HEK293T (cell line): ENCODE measurements around the gene SPARC.

ENCODE experiments used
- CTCF ChIA-PET: fragments of 350-600 bp; formaldehyde crosslinking; extraction: SDS; loops from one replicate; lab custom pipeline; 2021; ENCODE audit warnings: antibody characterized with exemption, inconsistent platforms; lab: Yijun Ruan, JAX
- POLR2A ChIA-PET: fragments of 350-600 bp; formaldehyde crosslinking; extraction: SDS; loops from one replicate; lab custom pipeline; 2020; ENCODE audit warnings: antibody characterized with exemption, inconsistent platforms; lab: Yijun Ruan, JAX
- DNase-seq: peaks from one replicate; pipeline ENCODE4 v3.0.0; 2012; ENCODE audit warnings: mixed read lengths; ENCODE audit errors: extremely low spot score
- ARNT ChIP-seq: fragments of 450-650 bp; IDR thresholded peaks from 2 replicates; pipeline ENCODE4 v1.6.1; 2017; ENCODE audit warnings: mild to moderate bottlenecking
- BHLHE40 ChIP-seq: fragments of 450-650 bp; IDR thresholded peaks from 2 replicates; pipeline ENCODE4 v1.6.1; 2016; ENCODE audit warnings: mild to moderate bottlenecking, moderate library complexity, borderline replicate concordance
- CTBP1 ChIP-seq: fragments of 450-650 bp; IDR thresholded peaks from 2 replicates; pipeline ENCODE4 v1.6.1; 2016; ENCODE audit warnings: borderline replicate concordance
- ELF4 ChIP-seq: fragments of 450-650 bp; IDR thresholded peaks from 2 replicates; pipeline ENCODE4 v1.6.1; 2017; ENCODE audit warnings: antibody characterized with exemption
- FOXA1 ChIP-seq: fragments of 450-650 bp; IDR thresholded peaks from 2 replicates; pipeline ENCODE4 v1.6.1; 2016; ENCODE audit warnings: mild to moderate bottlenecking
- FOXK2 ChIP-seq: fragments of 450-650 bp; IDR thresholded peaks from 2 replicates; pipeline ENCODE4 v1.6.1; 2016; ENCODE audit warnings: mild to moderate bottlenecking
- FOXM1 ChIP-seq: fragments of 450-650 bp; IDR thresholded peaks from 2 replicates; pipeline ENCODE4 v1.6.1; 2017; ENCODE audit warnings: mild to moderate bottlenecking, borderline replicate concordance
- HDGF ChIP-seq: fragments of 450-650 bp; IDR thresholded peaks from 2 replicates; pipeline ENCODE4 v1.6.1; 2017; ENCODE audit warnings: antibody characterized with exemption, borderline replicate concordance
- L3MBTL2 ChIP-seq: fragments of 450-650 bp; conservative IDR thresholded peaks from 2 replicates; pipeline ENCODE4 v1.6.1; 2016; ENCODE audit warnings: mild to moderate bottlenecking
- LEF1 ChIP-seq: fragments of 450-650 bp; IDR thresholded peaks from 2 replicates; pipeline ENCODE4 v1.6.1; 2017; ENCODE audit warnings: mild to moderate bottlenecking, borderline replicate concordance
- NFRKB ChIP-seq: fragments of 450-650 bp; IDR thresholded peaks from 2 replicates; pipeline ENCODE4 v1.6.1; 2016; ENCODE audit warnings: mild to moderate bottlenecking, moderate library complexity
- SP1 ChIP-seq: fragments of 450-650 bp; IDR thresholded peaks from 2 replicates; pipeline ENCODE4 v1.6.1; 2017
- SUZ12 ChIP-seq: fragments of 450-650 bp; IDR thresholded peaks from 2 replicates; pipeline ENCODE4 v1.6.1; 2016; ENCODE audit warnings: mild to moderate bottlenecking
- TARDBP ChIP-seq: fragments of 450-650 bp; IDR thresholded peaks from 2 replicates; pipeline ENCODE4 v1.6.1; 2016
- ZNF384 ChIP-seq: fragments of 450-650 bp; IDR thresholded peaks from 2 replicates; pipeline ENCODE4 v1.6.1; 2016
- TF ChIP-seq, protein P1 (sequence below): fragments of 450-650 bp; IDR thresholded peaks from 2 replicates; pipeline ENCODE4 v1.6.1; 2016

SPARC gene

DNA sequence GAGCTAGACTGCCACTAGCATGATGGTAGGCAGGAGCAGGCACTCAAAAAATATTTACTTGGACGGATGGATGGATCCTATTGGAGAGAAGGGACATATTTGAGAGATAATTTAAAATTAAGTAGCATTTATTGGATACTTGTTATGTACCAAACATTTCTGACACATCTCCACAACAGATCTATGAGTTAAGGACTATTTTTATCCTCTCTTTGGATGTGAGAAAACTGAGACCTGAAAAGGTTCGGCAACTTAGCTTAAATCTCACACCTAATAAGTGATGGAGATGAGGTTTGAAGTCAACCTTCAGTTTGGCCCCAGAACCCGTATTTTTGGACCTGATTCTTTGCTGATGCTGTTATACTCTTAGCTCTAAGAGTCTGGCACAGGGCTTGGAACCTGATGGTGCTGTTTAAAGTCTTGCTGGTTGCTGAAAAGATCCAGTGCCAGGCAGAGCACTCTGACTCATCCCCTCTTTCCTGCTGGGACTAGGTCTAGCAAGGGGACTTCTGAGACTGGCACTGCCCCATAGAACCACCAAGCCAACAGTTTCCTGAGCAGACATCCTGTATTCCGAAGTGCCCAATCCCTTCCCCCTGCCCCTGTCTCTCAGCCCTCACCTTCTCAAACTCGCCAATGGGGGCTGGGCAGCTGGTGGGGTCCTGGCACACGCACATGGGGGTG, 15.6 kb downstream of the SPARC start:
- ChIA-PET POLR2A (interaction anchor here (0.9 kb wide), 1 partner anchor 16 kb away, joined by 3 read pairs; the partner anchor contains the start of gene SPARC), CTCF (interaction anchor here (0.9 to 1.2 kb wide), 4 partner anchors 13 to 81 kb away, joined by 3 to 6 read pairs (median 4); no protein-coding TSS in a partner anchor)
- DNase-seq = no peak
- TF ChIP-seq BHLHE40 = no peak
- TF ChIP-seq FOXA1 = no peak
- no peak for TF ChIP-seq NFRKB

DNA sequence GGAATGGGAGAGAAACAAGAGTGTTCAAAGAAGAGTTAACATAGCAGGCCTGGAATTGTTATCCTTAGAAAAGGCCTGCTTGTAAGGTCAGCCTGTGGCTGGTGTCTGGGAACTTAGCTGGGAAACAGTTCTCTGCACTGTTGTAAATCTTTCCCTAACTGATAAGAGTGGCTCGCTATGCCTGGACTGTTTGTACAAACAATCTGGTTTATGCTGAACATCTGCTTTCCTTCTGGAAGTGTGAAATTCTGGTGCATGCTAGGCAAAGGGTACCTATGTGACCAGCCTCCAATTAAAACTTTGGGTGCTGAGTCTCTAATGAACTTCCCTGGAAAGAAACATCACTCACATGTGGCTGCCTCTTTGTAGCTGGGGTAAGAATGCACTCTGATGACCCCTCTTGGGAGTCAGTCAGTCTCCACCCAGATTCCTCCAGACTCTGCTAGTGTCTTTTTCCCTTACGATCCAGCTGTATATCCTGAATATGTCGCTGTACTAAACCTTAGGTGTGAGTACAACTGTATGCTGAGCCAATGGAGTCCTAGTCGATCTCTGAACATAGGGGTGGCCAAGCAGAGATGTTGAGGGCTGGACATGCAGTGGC, 16.5 kb downstream of the SPARC start:
- CTCF ChIA-PET = interaction anchor here (0.9 to 1.2 kb wide), 3 partner anchors 12 to 81 kb away, joined by 3 to 6 read pairs (median 5); no protein-coding TSS in a partner anchor
- DNase-seq = no peak
- POLR2A ChIA-PET = interaction anchor here (0.9 kb wide), 1 partner anchor 17 kb away, joined by 3 read pairs; the partner anchor contains the start of gene SPARC
- TF ChIP-seq NFRKB (no peak), SP1 (no peak), FOXM1 (no peak), ELF4 (no peak), TARDBP (no peak), HDGF (no peak), FOXA1 (no peak), SUZ12 (no peak), LEF1 (no peak), L3MBTL2 (no peak), ZNF384 (no peak), ARNT (no peak)
- TF ChIP-seq, protein P1, sequence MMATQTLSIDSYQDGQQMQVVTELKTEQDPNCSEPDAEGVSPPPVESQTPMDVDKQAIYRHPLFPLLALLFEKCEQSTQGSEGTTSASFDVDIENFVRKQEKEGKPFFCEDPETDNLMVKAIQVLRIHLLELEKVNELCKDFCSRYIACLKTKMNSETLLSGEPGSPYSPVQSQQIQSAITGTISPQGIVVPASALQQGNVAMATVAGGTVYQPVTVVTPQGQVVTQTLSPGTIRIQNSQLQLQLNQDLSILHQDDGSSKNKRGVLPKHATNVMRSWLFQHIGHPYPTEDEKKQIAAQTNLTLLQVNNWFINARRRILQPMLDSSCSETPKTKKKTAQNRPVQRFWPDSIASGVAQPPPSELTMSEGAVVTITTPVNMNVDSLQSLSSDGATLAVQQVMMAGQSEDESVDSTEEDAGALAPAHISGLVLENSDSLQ = no peak

DNA sequence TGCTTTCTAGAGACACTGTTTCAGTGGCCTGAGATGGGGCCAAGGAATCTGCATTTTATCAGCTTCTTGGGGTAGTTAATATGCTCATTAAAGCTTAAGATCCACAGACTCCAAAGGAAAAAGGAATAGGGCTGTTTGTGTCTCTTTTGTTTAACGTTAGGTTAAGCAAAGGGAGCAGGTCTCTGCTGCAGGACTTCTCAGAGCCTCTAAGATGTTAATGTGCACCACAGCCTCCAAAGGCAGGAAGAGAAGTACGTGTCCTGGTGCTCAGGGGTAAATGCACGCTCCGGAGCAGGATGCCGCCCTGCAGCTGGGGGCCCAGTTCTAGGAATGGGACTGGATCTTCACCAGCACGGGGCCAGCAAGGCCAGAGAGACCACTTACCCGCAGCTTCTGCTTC, 19.6 kb downstream of the SPARC start:
- POLR2A ChIA-PET = interaction anchor here (0.9 kb wide), 1 partner anchor 16 kb away, joined by 3 read pairs; no protein-coding TSS in a partner anchor
- DNase-seq = no peak
- CTCF ChIA-PET = interaction anchor here (0.9 to 1.7 kb wide), 2 partner anchors 8 to 74 kb away, joined by 4 to 5 read pairs; no protein-coding TSS in a partner anchor
- TF ChIP-seq SUZ12 = no peak
- no peak for TF ChIP-seq SP1
- TF ChIP-seq LEF1 = no peak
- no peak for TF ChIP-seq CTBP1
- TF ChIP-seq ELF4 = no peak
- no peak for TF ChIP-seq BHLHE40
- no peak for TF ChIP-seq L3MBTL2

DNA sequence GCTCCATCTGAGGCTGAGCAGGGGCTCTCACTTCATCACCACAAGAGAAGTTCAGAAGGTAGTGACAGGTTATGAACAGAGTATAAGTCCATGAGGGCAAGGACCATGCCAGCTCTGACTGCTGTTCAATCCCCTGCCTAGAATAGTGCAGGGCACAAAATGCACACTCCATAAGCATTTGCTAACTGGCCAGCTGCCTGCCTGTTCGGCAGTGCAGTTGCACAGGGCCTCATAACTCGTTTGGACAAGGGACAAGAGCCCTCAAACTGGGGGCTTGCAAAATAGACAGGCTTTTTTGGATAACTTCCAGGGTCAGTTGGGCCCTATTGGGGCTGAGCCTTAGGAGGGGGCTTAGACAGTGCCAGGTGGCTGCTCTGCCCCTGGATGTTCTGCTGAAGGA, 21.1 kb downstream of the SPARC start:
- ChIA-PET CTCF (interaction anchor here (0.9 to 1.7 kb wide), 2 partner anchors 75 to 78 kb away, joined by 3 to 5 read pairs; no protein-coding TSS in a partner anchor), POLR2A (interaction anchor here (0.7 kb wide), 1 partner anchor 141 kb away, joined by 3 read pairs; no protein-coding TSS in a partner anchor)
- no peak for TF ChIP-seq LEF1
- TF ChIP-seq SP1 = no peak
- no peak for TF ChIP-seq TARDBP
- no peak for TF ChIP-seq FOXK2
- TF ChIP-seq ARNT = no peak
- TF ChIP-seq ELF4 = no peak
- no peak for TF ChIP-seq FOXM1
- no peak for TF ChIP-seq HDGF
- TF ChIP-seq SUZ12 = no peak
- TF ChIP-seq NFRKB = no peak
- TF ChIP-seq, protein P1 = no peak
- no peak for TF ChIP-seq FOXA1
- no peak for TF ChIP-seq BHLHE40
- TF ChIP-seq ZNF384 = no peak
- no peak for TF ChIP-seq L3MBTL2
- no peak for TF ChIP-seq CTBP1
- no peak for DNase-seq

DNA sequence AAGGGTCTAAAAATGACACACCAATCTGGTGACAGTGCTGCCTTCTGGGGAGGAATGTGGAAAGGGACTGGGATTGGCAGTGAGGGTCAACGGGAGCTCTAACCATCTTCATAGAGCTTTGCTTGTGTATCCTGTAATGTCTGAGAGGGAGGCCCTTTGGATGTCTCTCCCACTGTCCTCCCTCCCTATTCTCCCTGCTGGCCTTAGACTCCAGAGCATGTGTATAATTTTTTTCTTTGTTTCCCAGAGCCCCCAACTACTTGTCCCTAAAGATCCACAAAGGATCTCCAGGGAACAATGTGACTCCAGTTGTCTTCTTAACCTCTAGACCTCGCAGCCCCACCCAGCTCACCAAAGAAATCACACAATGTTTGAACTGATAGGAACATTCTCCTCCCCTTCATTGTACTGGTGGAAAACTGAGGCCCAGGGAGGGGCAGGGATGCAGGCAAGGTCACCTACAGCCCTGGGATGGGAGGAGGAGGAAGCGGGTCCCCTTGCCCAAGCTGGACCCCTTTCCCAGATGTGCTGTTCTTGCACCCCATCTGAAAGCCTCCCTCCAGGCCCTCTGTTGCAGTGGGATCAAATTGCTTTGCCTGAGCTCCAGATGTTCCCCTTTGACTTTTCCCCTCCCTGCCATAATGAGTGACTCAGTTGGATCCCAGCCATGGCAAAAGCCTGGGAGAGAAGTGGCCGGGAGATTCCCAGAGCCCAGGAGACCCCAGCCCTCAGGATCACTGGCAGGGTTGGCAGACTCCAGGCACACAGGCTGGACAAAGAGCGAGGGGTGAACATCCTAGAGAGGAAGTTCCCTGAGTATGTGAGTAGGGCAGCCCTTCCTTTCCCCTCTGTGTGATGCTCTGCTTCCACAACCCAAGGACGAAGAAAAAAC, 21.8 kb downstream of the SPARC start:
- CTCF ChIA-PET = interaction anchor here (0.9 to 1.0 kb wide), 2 partner anchors 17 to 138 kb away, joined by 3 read pairs; no protein-coding TSS in a partner anchor
- TF ChIP-seq LEF1 (no peak), FOXM1 (no peak), FOXK2 (no peak), ELF4 (no peak), ARNT (no peak), SP1 (no peak), L3MBTL2 (no peak)
- TF ChIP-seq, protein P1 = no peak
- POLR2A ChIA-PET = no interaction called here
- no peak for DNase-seq
